SK-N-SH (cell line): ENCODE data around the gene GALE. TPM values are rescaled to one million over a fixed set of nuclear protein-coding genes. Genes with fewer than 3 reads are reported as not detected.

Experiments used
- CTCF ChIA-PET: fragments of 300-600, 350-600 bp; formaldehyde crosslinking; extraction: SDS; loops from one replicate; lab custom pipeline; 2021; lab: Yijun Ruan, JAX
- POLR2A ChIA-PET: fragments of 350-600 bp; sonication (Branson Sonifier 250); formaldehyde crosslinking; extraction: SDS; loops from one replicate; lab custom pipeline; 2020; ENCODE audit warnings: antibody characterized with exemption, inconsistent platforms; lab: Yijun Ruan, JAX
- DNase-seq: peaks from one replicate; pipeline ENCODE4 v3.0.0; 2012
- H2AFZ ChIP-seq: fragments of 200-600 bp; sonication (generic); 2 replicates; pipeline ENCODE4 v1.8.1; 2016; ENCODE audit warnings: antibody characterized with exemption, mild to moderate bottlenecking, low read depth
- H3F3A ChIP-seq: fragments of 200-600 bp; sonication (generic); replicated peaks from 2 replicates; pipeline ENCODE3; 2016; ENCODE audit warnings: antibody characterized with exemption, mild to moderate bottlenecking; ENCODE audit not compliant: insufficient read depth
- H3K27ac ChIP-seq, 2 experiments: fragments of 200-500 bp in 1 of 2; fragments of 200-600 bp in 1 of 2; sonication (Bioruptor generic) in 1 of 2; sonication (generic), shearing (Covaris generic) in 1 of 2; 2 replicates each; pipeline versions ENCODE4 v1.5.1 to v1.6.1; 2014 to 2016; ENCODE audit warnings: low read depth in 2 of 2, inconsistent platforms in 1 of 2, low read length in 1 of 2, mild to moderate bottlenecking in 1 of 2, mixed read lengths in 1 of 2
- H3K27me3 ChIP-seq: fragments of 200-600 bp; sonication (generic), shearing (Covaris generic); 2 replicates; pipeline ENCODE4 v1.6.1; 2016; ENCODE audit warnings: mixed run types; ENCODE audit not compliant: insufficient read depth
- H3K36me3 ChIP-seq, 2 experiments: fragments of 200-500 bp in 1 of 2; fragments of 200-600 bp in 1 of 2; sonication (Bioruptor generic) in 1 of 2; sonication (generic) in 1 of 2; replicated peaks in 1 of 2; 2 replicates each; pipeline versions ENCODE3 to v1.5.1; 2014 to 2016; ENCODE audit warnings: low read length in 1 of 2, mild to moderate bottlenecking in 1 of 2; ENCODE audit not compliant: insufficient read depth in 2 of 2, control insufficient read depth in 1 of 2
- H3K4me1 ChIP-seq, 2 experiments: fragments of 200-500 bp in 1 of 2; fragments of 200-600 bp in 1 of 2; sonication (Bioruptor generic) in 1 of 2; sonication (generic), shearing (Covaris generic) in 1 of 2; 2 replicates each; pipeline versions ENCODE4 v1.5.1 to v1.6.1; 2014 to 2016; ENCODE audit warnings: low read depth in 1 of 2, low read length in 1 of 2, mixed run types in 1 of 2; ENCODE audit not compliant: insufficient read depth in 2 of 2, control insufficient read depth in 1 of 2
- H3K4me2 ChIP-seq: fragments of 200-600 bp; sonication (generic), shearing (Covaris generic); 2 replicates; pipeline ENCODE4 v1.6.1; 2017; ENCODE audit warnings: mixed run types
- H3K4me3 ChIP-seq, 2 experiments: fragments of 200-500 bp in 1 of 2; fragments of 200-600 bp in 1 of 2; sonication (Bioruptor generic) in 1 of 2; sonication (generic), shearing (Covaris generic) in 1 of 2; 2 replicates each; pipeline versions ENCODE4 v1.5.1 to v1.8.1; 2014 to 2016; ENCODE audit warnings: low read depth in 2 of 2, inconsistent platforms in 1 of 2, low read length in 1 of 2, mild to moderate bottlenecking in 1 of 2, mixed read lengths in 1 of 2, moderate library complexity in 1 of 2
- H3K79me2 ChIP-seq: fragments of 200-600 bp; sonication (generic); 2 replicates; pipeline ENCODE4 v1.8.1; 2017; ENCODE audit warnings: mild to moderate bottlenecking; ENCODE audit not compliant: insufficient read depth
- H3K9ac ChIP-seq: fragments of 200-600 bp; sonication (generic); 2 replicates; pipeline ENCODE4 v1.6.1; 2017; ENCODE audit warnings: mixed run types
- H3K9me2 ChIP-seq: fragments of 200-600 bp; sonication (generic); 2 replicates; pipeline ENCODE4 v1.6.1; 2017; ENCODE audit warnings: mixed run types
- H3K9me3 ChIP-seq: fragments of 200-600 bp; sonication (generic); 2 replicates; pipeline ENCODE4 v1.6.1; 2017; ENCODE audit warnings: mixed run types, mild to moderate bottlenecking, moderate library complexity
- H4K20me1 ChIP-seq: fragments of 200-600 bp; sonication (generic); 2 replicates; pipeline ENCODE4 v1.6.1; 2017; ENCODE audit warnings: mild to moderate bottlenecking, mixed run types; ENCODE audit not compliant: insufficient read depth
- CHD2 ChIP-seq: fragments of 150-350 bp; IDR thresholded peaks from 2 replicates; pipeline ENCODE4 v1.6.1; 2018; ENCODE audit warnings: low read length; ENCODE audit not compliant: partially characterized antibody
- CTCF ChIP-seq: fragments of 200-600 bp; sonication (generic); IDR thresholded peaks from 2 replicates; pipeline ENCODE4 v1.6.1; 2017; ENCODE audit warnings: antibody characterized with exemption, mild to moderate bottlenecking, moderate library complexity
- ELF1 ChIP-seq: IDR thresholded peaks from 2 replicates; pipeline ENCODE4 v1.4.0; 2012
- FOSL2 ChIP-seq: IDR thresholded peaks from 2 replicates; pipeline ENCODE4 v1.4.0; 2012; ENCODE audit warnings: low read depth, mild to moderate bottlenecking, moderate library complexity, borderline replicate concordance
- FOXJ3 ChIP-seq: sonication (generic); formaldehyde crosslinking; IDR thresholded peaks from 2 replicates; pipeline ENCODE4 v1.5.1; 2020; ENCODE audit warnings: mild to moderate bottlenecking, missing genetic modification reagents
- FOXM1 ChIP-seq: IDR thresholded peaks from 2 replicates; pipeline ENCODE4 v1.4.0; 2012; ENCODE audit warnings: low read depth, mild to moderate bottlenecking
- MEF2A ChIP-seq: IDR thresholded peaks from 2 replicates; pipeline ENCODE4 v1.4.0; 2012; ENCODE audit warnings: low read depth, borderline replicate concordance
- NFIC ChIP-seq: IDR thresholded peaks from 2 replicates; pipeline ENCODE4 v1.4.0; 2012; ENCODE audit warnings: borderline replicate concordance
- NRF1 ChIP-seq: IDR thresholded peaks from 2 replicates; pipeline ENCODE4 v1.6.1; 2012; ENCODE audit warnings: low read depth, mild to moderate bottlenecking, low read length
- POLR2AphosphoS5 ChIP-seq: IDR thresholded peaks from 2 replicates; pipeline ENCODE4 v1.6.1; 2012; ENCODE audit warnings: low read depth, low read length
- REST ChIP-seq: IDR thresholded peaks from 2 replicates; pipeline ENCODE4 v1.6.1; 2012; ENCODE audit warnings: mild to moderate bottlenecking, low read depth, low read length, moderate library complexity
- RXRA ChIP-seq: IDR thresholded peaks from 2 replicates; pipeline ENCODE4 v1.4.0; 2012; ENCODE audit warnings: low read depth, mild to moderate bottlenecking, borderline replicate concordance
- SIN3A ChIP-seq: IDR thresholded peaks from 2 replicates; pipeline ENCODE4 v1.6.1; 2012; ENCODE audit warnings: low read depth, mild to moderate bottlenecking, low read length, moderate library complexity, borderline replicate concordance
- TCF12 ChIP-seq: IDR thresholded peaks from 2 replicates; pipeline ENCODE4 v1.4.0; 2012
- TEAD4 ChIP-seq: IDR thresholded peaks from 2 replicates; pipeline ENCODE4 v1.4.0; 2012; ENCODE audit warnings: mild to moderate bottlenecking, borderline replicate concordance; ENCODE audit not compliant: insufficient read depth
- ZBTB33 ChIP-seq: IDR thresholded peaks from 2 replicates; pipeline ENCODE4 v1.4.0; 2012; ENCODE audit warnings: low read depth, borderline replicate concordance
- WGBS: methylation state at CpG from one replicate; pipeline ENCODE4 v1.1.6; 2017; ENCODE audit warnings: low lambda C conversion rate; 5-methylcytosine and 5-hydroxymethylcytosine counted together
- polyA plus RNA-seq, 3 experiments: library from polyadenylated mRNA; depleted of rRNA; stranded (reverse); fragments of >200 nt; gene quantifications; 2 replicates each; pipeline ENCODE4 v1.2.3, GENCODE V29; 2012

GALE gene
- polyA plus RNA-seq, 1 of the 3 experiments (the other 2 are of a cell fraction), result 71.7 TPM

- Histone ChIP-seq H2AFZ (no peak overlapping the region), H3K27ac (no peak overlapping the region), H3K4me2 (no peak overlapping the region), H3K9me2 (no peaks in the 10 kb centered on the region), H3K4me1 (peaks cover 0 to 15% of the 10 kb centered on the region in 2 experiments; a peak in 1 of 4 replicates), H3K9me3 (no peaks in the 10 kb centered on the region), H3K9ac (no peak overlapping the region), H3K36me3 (no peaks in the 10 kb centered on the region), H3K79me2 (no peaks in the 10 kb centered on the region), H3F3A (peaks cover 8% of the 10 kb centered on the region), H3K27me3 (no peaks in the 10 kb centered on the region), H3K4me3 (no peak overlapping the region), H4K20me1 (no peaks in the 10 kb centered on the region)
- no peak for DNase-seq
- CTCF ChIA-PET, result interaction anchor here (1.1 to 2.0 kb wide), 5 partner anchors 10 to 110 kb away, joined by 3 to 9 read pairs (median 6); partner anchors contain the start of gene HMGCL
- POLR2A ChIA-PET, result interaction anchor here (1.8 kb wide), 1 partner anchor 19 kb away, joined by 4 read pairs; the partner anchor contains the start of gene HMGCL
- TF ChIP-seq POLR2AphosphoS5 (no peak), FOXM1 (no peak), TCF12 (no peak), CHD2 (no peak), FOXJ3 (CRISPR knock-in tag) (no peak), REST (no peak), ZBTB33 (no peak), RXRA (no peak), CTCF (no peak), FOSL2 (no peak), SIN3A (no peak), MEF2A (no peak), TEAD4 (no peak), NRF1 (no peak), NFIC (no peak), ELF1 (no peak)
- whole genome bisulfite sequencing, result 94% methylated on average over 6 of the region's 6 CpGs
These were observed 5.7 kb upstream of the GALE start for GRCh38 chr1:23806280-23806679.
